Measurements from ENCODE around the gene KLHL41.
A peak's percentile ranks its signal among the peaks of the same experiment; 100 is the strongest.
"Not testable (repeated sequence)": the region's sequence is repeated elsewhere in the genome, so short reads cannot be mapped to it uniquely, and the experiment has no call there.

KLHL41 gene

DNA sequence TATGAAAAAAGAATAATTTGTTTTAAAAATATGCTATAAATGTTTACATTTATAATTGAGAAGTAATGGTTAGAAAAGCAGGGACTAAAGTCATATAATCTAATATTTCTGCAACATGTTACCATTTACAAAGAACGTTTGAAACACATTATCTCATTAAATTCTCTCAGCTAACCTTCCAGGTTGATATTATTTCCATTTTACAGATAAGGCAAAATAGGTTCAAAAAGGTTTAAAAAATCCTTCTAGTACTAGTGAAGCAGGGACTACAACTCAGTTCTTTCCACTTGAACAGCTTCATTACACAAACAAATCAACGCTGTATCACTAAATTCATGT is 63.3 kb downstream of the KLHL41 start:
- no peak for DNase-seq (ENCODE audit: low read depth in 1 of 2, low spot score in 1 of 2)
- peak overlapping the region; percentile 72 for H3K27ac ChIP-seq (replicated peaks)

DNA sequence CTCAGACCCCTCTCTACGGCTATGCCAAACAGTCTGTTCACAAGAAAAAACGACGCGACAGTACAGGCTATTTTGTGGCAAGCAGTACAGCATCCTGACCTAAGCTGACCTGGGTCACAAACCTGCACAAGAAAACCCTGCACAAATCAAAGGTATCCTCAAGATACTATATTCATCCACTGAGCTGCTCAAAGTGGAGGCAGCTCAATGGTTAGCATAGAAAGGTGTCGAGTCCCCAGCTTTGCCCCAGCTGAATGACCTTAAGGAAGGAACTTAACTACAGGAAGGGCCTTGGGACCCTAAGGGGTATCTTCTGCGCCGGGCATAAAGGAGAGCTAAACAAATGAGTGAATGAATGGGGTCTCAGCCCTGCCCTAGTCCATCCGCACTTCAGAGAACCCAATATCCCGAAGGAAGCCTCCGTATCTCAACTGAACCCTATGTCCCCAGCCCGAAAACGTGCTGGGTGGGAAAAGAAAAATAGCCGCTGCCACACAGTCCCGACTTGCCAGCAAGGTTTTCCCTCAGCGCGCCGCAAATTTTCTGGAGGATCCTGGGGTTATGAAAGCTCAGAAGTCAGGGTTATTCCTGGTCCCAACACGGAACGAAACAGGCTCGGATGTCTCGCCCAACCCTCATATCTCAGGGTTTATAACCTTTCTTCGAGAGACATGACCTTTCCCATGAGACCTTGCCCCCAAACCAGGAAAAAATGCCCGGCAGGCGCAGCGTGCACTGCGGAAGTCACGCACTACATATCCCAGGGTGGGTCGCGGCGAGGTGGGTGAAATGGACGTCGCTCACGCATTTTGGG is 63.9 kb downstream of the KLHL41 start, which contains the start of gene FASTKD1:
Gene FASTKD1 (minus strand): TSS at position 706 of the 814 bp plus-strand sequence. CDS start 1,836 bp downstream, outside the sequence.
- TF ChIP-seq POLR2AphosphoS5 (IDR thresholded peaks at IDR 0.05; ENCODE audit: low read depth) (peak; percentile 43; the same call in 1 of the 2 replicates), SPI1 (IDR thresholded peaks at IDR 0.05; ENCODE audit: borderline replicate concordance, low read depth) (peak; percentile 75; the same call in 1 of the 2 replicates), GABPA (IDR thresholded peaks at IDR 0.05; ENCODE audit: low read depth) (no peak)
- TF ChIP-seq, protein P1, sequence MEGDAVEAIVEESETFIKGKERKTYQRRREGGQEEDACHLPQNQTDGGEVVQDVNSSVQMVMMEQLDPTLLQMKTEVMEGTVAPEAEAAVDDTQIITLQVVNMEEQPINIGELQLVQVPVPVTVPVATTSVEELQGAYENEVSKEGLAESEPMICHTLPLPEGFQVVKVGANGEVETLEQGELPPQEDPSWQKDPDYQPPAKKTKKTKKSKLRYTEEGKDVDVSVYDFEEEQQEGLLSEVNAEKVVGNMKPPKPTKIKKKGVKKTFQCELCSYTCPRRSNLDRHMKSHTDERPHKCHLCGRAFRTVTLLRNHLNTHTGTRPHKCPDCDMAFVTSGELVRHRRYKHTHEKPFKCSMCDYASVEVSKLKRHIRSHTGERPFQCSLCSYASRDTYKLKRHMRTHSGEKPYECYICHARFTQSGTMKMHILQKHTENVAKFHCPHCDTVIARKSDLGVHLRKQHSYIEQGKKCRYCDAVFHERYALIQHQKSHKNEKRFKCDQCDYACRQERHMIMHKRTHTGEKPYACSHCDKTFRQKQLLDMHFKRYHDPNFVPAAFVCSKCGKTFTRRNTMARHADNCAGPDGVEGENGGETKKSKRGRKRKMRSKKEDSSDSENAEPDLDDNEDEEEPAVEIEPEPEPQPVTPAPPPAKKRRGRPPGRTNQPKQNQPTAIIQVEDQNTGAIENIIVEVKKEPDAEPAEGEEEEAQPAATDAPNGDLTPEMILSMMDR (IDR thresholded peaks at IDR 0.05; ENCODE audit: insufficient read depth, low read length): no peak
- TF ChIP-seq, protein P2, sequence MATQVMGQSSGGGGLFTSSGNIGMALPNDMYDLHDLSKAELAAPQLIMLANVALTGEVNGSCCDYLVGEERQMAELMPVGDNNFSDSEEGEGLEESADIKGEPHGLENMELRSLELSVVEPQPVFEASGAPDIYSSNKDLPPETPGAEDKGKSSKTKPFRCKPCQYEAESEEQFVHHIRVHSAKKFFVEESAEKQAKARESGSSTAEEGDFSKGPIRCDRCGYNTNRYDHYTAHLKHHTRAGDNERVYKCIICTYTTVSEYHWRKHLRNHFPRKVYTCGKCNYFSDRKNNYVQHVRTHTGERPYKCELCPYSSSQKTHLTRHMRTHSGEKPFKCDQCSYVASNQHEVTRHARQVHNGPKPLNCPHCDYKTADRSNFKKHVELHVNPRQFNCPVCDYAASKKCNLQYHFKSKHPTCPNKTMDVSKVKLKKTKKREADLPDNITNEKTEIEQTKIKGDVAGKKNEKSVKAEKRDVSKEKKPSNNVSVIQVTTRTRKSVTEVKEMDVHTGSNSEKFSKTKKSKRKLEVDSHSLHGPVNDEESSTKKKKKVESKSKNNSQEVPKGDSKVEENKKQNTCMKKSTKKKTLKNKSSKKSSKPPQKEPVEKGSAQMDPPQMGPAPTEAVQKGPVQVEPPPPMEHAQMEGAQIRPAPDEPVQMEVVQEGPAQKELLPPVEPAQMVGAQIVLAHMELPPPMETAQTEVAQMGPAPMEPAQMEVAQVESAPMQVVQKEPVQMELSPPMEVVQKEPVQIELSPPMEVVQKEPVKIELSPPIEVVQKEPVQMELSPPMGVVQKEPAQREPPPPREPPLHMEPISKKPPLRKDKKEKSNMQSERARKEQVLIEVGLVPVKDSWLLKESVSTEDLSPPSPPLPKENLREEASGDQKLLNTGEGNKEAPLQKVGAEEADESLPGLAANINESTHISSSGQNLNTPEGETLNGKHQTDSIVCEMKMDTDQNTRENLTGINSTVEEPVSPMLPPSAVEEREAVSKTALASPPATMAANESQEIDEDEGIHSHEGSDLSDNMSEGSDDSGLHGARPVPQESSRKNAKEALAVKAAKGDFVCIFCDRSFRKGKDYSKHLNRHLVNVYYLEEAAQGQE (IDR thresholded peaks at IDR 0.05; ENCODE audit: insufficient replicate concordance, low read depth): no peak
- peak within 1 kb of the TSS; percentile 72 for H3K27ac ChIP-seq (replicated peaks)

More for the DNA sequence above, 63.3 kb downstream of the KLHL41 start:
- TF ChIP-seq, protein P1 (IDR thresholded peaks at IDR 0.05; ENCODE audit: insufficient read depth, low read length): no peak
- no peak for TF ChIP-seq GABPA (IDR thresholded peaks at IDR 0.05; ENCODE audit: low read depth)
- no peak for TF ChIP-seq SPI1 (IDR thresholded peaks at IDR 0.05; ENCODE audit: borderline replicate concordance, low read depth)
- no peak for TF ChIP-seq POLR2AphosphoS5 (IDR thresholded peaks at IDR 0.05; ENCODE audit: low read depth)
- TF ChIP-seq, protein P2 (IDR thresholded peaks at IDR 0.05; ENCODE audit: insufficient replicate concordance, low read depth): no peak
- peak overlapping the region; percentile 92 for H3K4me3 ChIP-seq (replicated peaks; ENCODE audit: insufficient read depth, low read length)
- H3K27me3 ChIP-seq (ENCODE audit: insufficient read depth, poor library complexity, severe bottlenecking): no peaks in the 10 kb centered on the region

DNA sequence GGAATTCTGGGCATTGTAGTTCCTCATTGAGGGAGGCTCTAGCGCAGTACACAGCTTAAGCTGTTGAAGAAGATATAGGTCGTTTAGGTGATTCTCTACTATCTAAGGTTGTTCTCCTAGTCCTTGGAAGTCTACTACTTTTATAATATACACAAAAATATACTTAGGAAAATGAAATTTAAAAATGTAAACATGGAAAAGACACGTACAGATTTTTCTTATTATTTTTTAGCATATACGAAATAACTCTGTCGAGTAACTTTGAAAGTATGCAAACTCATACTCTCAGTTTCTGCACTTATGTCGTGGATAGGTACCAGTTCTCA is 64.4 kb downstream of the KLHL41 start:
- no peak for DNase-seq (ENCODE audit: low read depth in 1 of 2, low spot score in 1 of 2)
- H3K27me3 ChIP-seq (ENCODE audit: insufficient read depth, poor library complexity, severe bottlenecking): no peaks in the 10 kb centered on the region
- H3K4me3 ChIP-seq (replicated peaks; ENCODE audit: insufficient read depth, low read length): peak overlapping the region; percentile 92; the same call in 1 of the 2 replicates
- no peak overlapping the region for H3K27ac ChIP-seq (replicated peaks)
- TF ChIP-seq GABPA (IDR thresholded peaks at IDR 0.05; ENCODE audit: low read depth): no peak
- no peak for TF ChIP-seq POLR2AphosphoS5 (IDR thresholded peaks at IDR 0.05; ENCODE audit: low read depth)
- TF ChIP-seq, protein P1 (IDR thresholded peaks at IDR 0.05; ENCODE audit: insufficient read depth, low read length): no peak
- TF ChIP-seq, protein P2 (IDR thresholded peaks at IDR 0.05; ENCODE audit: insufficient replicate concordance, low read depth): no peak
- no peak for TF ChIP-seq SPI1 (IDR thresholded peaks at IDR 0.05; ENCODE audit: borderline replicate concordance, low read depth)

More for the DNA sequence above, 63.9 kb downstream of the KLHL41 start, which contains the start of gene FASTKD1:
- H3K4me3 ChIP-seq (replicated peaks; ENCODE audit: insufficient read depth, low read length): peak within 1 kb of the TSS; percentile 92
- H3K27me3 ChIP-seq (ENCODE audit: insufficient read depth, poor library complexity, severe bottlenecking): no peaks in the 10 kb centered on the region
- DNase-seq (ENCODE audit: low read depth in 1 of 2, low spot score in 1 of 2): peak; percentile 81 to 96

DNA sequence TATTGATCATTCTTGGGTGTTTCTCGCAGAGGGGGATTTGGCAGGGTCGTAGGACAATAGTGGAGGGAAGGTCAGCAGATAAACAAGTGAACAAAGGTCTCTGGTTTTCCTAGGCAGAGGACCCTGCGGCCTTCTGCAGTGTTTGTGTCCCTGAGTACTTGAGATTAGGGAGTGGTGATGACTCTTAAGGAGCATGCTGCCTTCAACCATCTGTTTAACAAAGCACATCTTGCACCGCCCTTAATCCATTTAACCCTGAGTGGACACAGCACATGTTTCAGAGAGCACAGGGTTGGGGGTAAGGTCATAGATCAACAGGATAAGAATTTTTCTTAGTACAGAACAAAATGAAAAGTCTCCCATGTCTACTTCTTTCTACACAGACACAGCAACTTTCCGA is 65.0 kb downstream of the KLHL41 start:
- H3K27me3 ChIP-seq (ENCODE audit: insufficient read depth, poor library complexity, severe bottlenecking); DNase-seq (ENCODE audit: low read depth in 1 of 2, low spot score in 1 of 2); H3K4me3 ChIP-seq (replicated peaks; ENCODE audit: insufficient read depth, low read length); H3K27ac ChIP-seq (replicated peaks): not testable (repeated sequence)

DNA sequence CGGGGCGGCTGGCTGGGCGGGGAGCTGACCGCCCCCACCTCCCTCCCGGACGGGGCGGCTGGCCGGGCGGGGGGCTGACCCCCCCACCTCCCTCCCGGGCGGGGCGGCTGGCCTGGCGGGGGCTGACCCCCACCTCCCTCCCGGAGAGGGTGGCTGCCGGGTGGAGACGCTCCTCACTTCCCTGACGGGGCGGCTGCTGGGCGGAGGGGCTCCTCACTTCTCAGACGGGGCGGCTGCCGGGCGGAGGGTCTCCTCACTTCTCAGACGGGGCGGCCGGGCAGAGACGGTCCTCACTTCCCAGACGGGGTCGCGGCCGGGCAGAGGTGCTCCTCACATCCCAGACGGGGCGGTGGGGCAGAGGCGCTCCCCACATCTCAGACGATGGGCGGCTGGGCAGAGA is 65.8 kb downstream of the KLHL41 start:
- not testable (repeated sequence) for H3K27me3 ChIP-seq (ENCODE audit: insufficient read depth, poor library complexity, severe bottlenecking); DNase-seq (ENCODE audit: low read depth in 1 of 2, low spot score in 1 of 2); H3K4me3 ChIP-seq (replicated peaks; ENCODE audit: insufficient read depth, low read length); H3K27ac ChIP-seq (replicated peaks)
